Omental fat pad (tissue), 4 donors: Measurements from ENCODE around the gene ERCC4. TPM values are rescaled to one million over a fixed set of nuclear protein-coding genes. Genes with fewer than 3 reads are reported as not detected.

Source experiments
- ATAC-seq: fragments of 150-250 bp; one replicate; pipeline ENCODE4 v1.9.1; 2016; ENCODE audit warnings: mild to moderate bottlenecking, moderate library complexity; ENCODE audit not compliant: low FRiP score
- DNase-seq: peaks from one replicate; pipeline ENCODE4 v3.0.0-alpha.2; 2019; ENCODE audit warnings: low spot score
- CTCF ChIP-seq, 3 donors: fragments of 450-650 bp; IDR thresholded peaks; one replicate each; pipeline ENCODE4 v1.5.1; 2016 to 2017; ENCODE audit warnings: antibody characterized with exemption in 3 of 3, mild to moderate bottlenecking in 3 of 3, moderate library complexity in 2 of 3
- total RNA-seq, 4 donors: library from RNA; depleted of rRNA; stranded (reverse); fragments of >200 nt; gene quantifications; one replicate each; pipeline ENCODE4 v1.1.0, GENCODE V29; 2016

Gene ERCC4
- total RNA-seq, 4 donors from 2014 or later: 4.8 to 8.7 (median 6.0) TPM

- ATAC-seq: no peak
Observed at GRCh38 chr16:13935408-13935807, 15.5 kb downstream of the ERCC4 start.

GRCh38 chr16:13936155-13936554 is 16.2 kb downstream of the ERCC4 start:
- DNase-seq (no peak), ATAC-seq (no peak)
- TF ChIP-seq CTCF (IDR thresholded peaks at IDR 0.05): no peak

More at GRCh38 chr16:13935408-13935807, 15.5 kb downstream of the ERCC4 start:
- no peak for DNase-seq
- TF ChIP-seq CTCF (IDR thresholded peaks at IDR 0.05): no peak

DNA sequence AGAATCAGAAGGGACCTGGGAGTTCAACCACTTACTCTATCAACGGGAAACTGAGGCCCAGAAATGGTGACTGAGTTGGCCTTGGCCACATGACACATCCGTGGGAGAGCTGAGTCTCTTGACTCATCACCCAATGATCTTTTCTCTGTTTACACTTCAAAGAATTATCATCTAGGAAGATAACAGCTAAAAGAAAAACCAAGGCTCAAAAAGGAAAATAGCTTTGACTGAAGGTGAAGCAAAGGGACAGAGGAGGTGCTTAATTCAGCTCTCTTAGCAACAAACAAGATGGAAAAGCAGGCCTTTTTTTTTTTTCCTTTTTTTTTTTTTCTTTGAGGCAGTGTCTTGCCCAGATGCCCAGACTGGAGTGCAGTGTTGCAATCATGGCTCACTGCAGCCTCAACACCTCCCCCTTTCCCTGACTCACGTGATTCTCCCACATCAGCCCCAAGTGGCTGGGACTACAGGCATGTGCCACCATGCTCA is 16.7 kb downstream of the ERCC4 start:
- peak; percentile 66 for ATAC-seq
- no peak for TF ChIP-seq CTCF (IDR thresholded peaks at IDR 0.05)
- no peak for DNase-seq

- ATAC-seq: no peak
- TF ChIP-seq CTCF (IDR thresholded peaks at IDR 0.05): no peak
- no peak for DNase-seq
Observed at GRCh38 chr16:13937411-13937810, 17.5 kb downstream of the ERCC4 start.

- ATAC-seq (no peak), DNase-seq (no peak)
- TF ChIP-seq CTCF (IDR thresholded peaks at IDR 0.05): no peak
Observed at GRCh38 chr16:13938480-13938879, 18.5 kb downstream of the ERCC4 start.

DNA sequence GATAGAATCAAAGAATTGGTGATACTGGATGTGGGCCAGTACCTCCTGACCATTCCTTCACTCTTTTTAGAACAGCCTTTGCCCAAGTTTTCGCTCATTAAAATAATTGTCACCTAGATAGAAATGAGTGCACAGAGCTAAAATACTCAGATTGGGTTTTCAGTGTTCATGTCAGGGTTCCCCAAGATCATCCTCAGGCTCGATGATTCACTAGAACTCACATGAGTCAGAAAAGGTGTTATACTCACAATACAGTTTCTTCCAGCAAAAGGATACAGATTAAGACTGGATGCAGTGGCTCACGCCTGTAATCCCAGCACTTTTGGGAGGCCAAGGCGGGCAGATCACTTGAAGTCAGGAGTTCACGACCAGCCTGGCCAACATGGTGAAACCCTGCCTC is 19.9 kb downstream of the ERCC4 start:
- DNase-seq (no peak), ATAC-seq (no peak)
- TF ChIP-seq CTCF (IDR thresholded peaks at IDR 0.05): no peak

- TF ChIP-seq CTCF (IDR thresholded peaks at IDR 0.05): no peak
- DNase-seq (no peak), ATAC-seq (no peak)
Observed at GRCh38 chr16:13940397-13940933, 20.5 kb downstream of the ERCC4 start.
